Astrocyte (in vitro differentiated cells and primary cell): ENCODE results near the gene ADCY5.

Experiments used
- CTCF ChIP-seq: IDR thresholded peaks from 2 replicates; pipeline ENCODE4 v1.5.1; 2011; ENCODE audit warnings: low read depth, mild to moderate bottlenecking, inconsistent platforms, low read length, moderate library complexity; ENCODE audit not compliant: insufficient read depth
- EZH2 ChIP-seq: IDR thresholded peaks from 2 replicates; pipeline ENCODE4 v1.6.1; 2012; ENCODE audit warnings: mild to moderate bottlenecking, low read length, inconsistent platforms; ENCODE audit not compliant: insufficient read depth

GRCh38 chr3:123291404-123291803, 157.5 kb downstream of the ADCY5 start:
- TF ChIP-seq CTCF (no peak), EZH2 (no peak)
